A549 treated with RU486 at 1 μM for 4 hours (cell line): Measurements from ENCODE around the gene RELT. TPM values are rescaled to one million over a fixed set of nuclear protein-coding genes. Genes with fewer than 3 reads are reported as not detected.

Experiments used
- total RNA-seq: library from RNA; stranded (reverse); fragments of 200-300 nt; extraction: Qiagen RNA extraction; gene quantifications from 5 replicates; pipeline ENCODE4 v1.2.3, GENCODE V29; 2022; ENCODE audit warnings: low read depth

The RELT gene, protein sequence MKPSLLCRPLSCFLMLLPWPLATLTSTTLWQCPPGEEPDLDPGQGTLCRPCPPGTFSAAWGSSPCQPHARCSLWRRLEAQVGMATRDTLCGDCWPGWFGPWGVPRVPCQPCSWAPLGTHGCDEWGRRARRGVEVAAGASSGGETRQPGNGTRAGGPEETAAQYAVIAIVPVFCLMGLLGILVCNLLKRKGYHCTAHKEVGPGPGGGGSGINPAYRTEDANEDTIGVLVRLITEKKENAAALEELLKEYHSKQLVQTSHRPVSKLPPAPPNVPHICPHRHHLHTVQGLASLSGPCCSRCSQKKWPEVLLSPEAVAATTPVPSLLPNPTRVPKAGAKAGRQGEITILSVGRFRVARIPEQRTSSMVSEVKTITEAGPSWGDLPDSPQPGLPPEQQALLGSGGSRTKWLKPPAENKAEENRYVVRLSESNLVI
- total RNA-seq, result 5.5 to 11.4 TPM (median 10.4 TPM) in 5 replicates

GRCh38 chr11:73376160-73376802 lies at the start of gene RELT:
TSS of gene RELT (plus strand) at chr11:73376399. CDS start at chr11:73389137, 12,738 bp downstream.

Other genes starting within 250 kb of the RELT start
- 9.5 to 11.8 TPM (median 11.0 TPM) in 5 replicates for gene FCHSD2, start 234.1 kb upstream of the RELT start, total RNA-seq
- gene P2RY2, start 158.1 kb upstream of the RELT start, total RNA-seq, result 7.5 to 12.3 TPM (median 10.2 TPM) in 5 replicates
- 5.9 to 13.3 TPM (median 10.8 TPM) in 5 replicates for gene P2RY6, start 104.1 kb upstream of the RELT start, total RNA-seq
- 8.5 to 14.0 TPM (median 10.4 TPM) in 5 replicates for gene ARHGEF17, start 68.1 kb upstream of the RELT start, total RNA-seq
- 10.5 to 15.3 TPM (median 13.0 TPM) in 5 replicates for gene FAM168A, start 221.7 kb downstream of the RELT start, total RNA-seq